Endothelial cell of umbilical vein (primary cell): ENCODE measurements around the gene ZNF581. TPM values are rescaled to one million over a fixed set of nuclear protein-coding genes. Genes with fewer than 3 reads are reported as not detected.

Experiments used
- BruUV-seq: library from RNA; stranded (reverse); fragments of 400-500 nt; replicated peaks from 2 replicates; lab custom pipeline; 2021; lab: Mats Ljungman, UMichigan
- CTCF ChIA-PET: fragments of 300-600, 350-600 bp; sonication (Branson Sonifier 250); formaldehyde crosslinking; loops from one replicate; lab custom pipeline; 2021; ENCODE audit warnings: antibody characterized with exemption, inconsistent platforms; lab: Charles Lee
- POLR2A ChIA-PET: fragments of 300-600, 350-600 bp; sonication (Branson Sonifier 250); formaldehyde crosslinking; loops from one replicate; lab custom pipeline; 2021; ENCODE audit warnings: antibody characterized with exemption, inconsistent platforms; lab: Charles Lee
- DNase-seq: peaks from one replicate; pipeline ENCODE4 v3.0.0-alpha.2; 2011; ENCODE audit warnings: low read depth, low spot score
- FAIRE-seq: peaks from 2 replicates; lab custom pipeline; 2011; peaks lifted over from hg19 to GRCh38; lab: Jason Lieb, UNC
- H2AFZ ChIP-seq: 2 replicates; pipeline ENCODE4 v1.6.0; 2012; ENCODE audit warnings: low read depth, low read length, control low read depth, inconsistent platforms
- H3K27ac ChIP-seq: 2 replicates; pipeline ENCODE4 v1.5.1; 2011; ENCODE audit warnings: low read depth, mild to moderate bottlenecking, control low read depth, low read length, moderate library complexity; ENCODE audit not compliant: insufficient read depth
- H3K27me3 ChIP-seq, 2 experiments: 2 replicates each; pipeline versions ENCODE4 v1.6.0 to v1.6.1; 2011; ENCODE audit warnings: low read length in 2 of 2, mixed read lengths in 1 of 2; ENCODE audit not compliant: control insufficient read depth in 2 of 2, insufficient read depth in 2 of 2
- H3K36me3 ChIP-seq, 2 experiments: 2 replicates in 1 of 2; 3 replicates in 1 of 2; pipeline ENCODE4 v1.5.1; 2011; ENCODE audit warnings: low read length in 2 of 2, mild to moderate bottlenecking in 1 of 2, moderate library complexity in 1 of 2; ENCODE audit not compliant: control insufficient read depth in 2 of 2, insufficient read depth in 2 of 2; ENCODE audit errors: extremely low read depth in 1 of 2
- H3K4me1 ChIP-seq: 3 replicates; pipeline ENCODE4 v1.5.1; 2011; ENCODE audit warnings: mild to moderate bottlenecking, low read length; ENCODE audit not compliant: control insufficient read depth, insufficient read depth; ENCODE audit errors: extremely low read depth
- H3K4me2 ChIP-seq: 2 replicates; pipeline ENCODE4 v1.6.1; 2011; ENCODE audit warnings: low read length, control low read depth, mixed read lengths; ENCODE audit not compliant: insufficient read depth
- H3K4me3 ChIP-seq, 3 experiments: fragments of 200-600 bp in 1 of 3; sonication (generic), shearing (Covaris generic) in 1 of 3; replicated peaks in 1 of 3; 2 replicates each; pipeline ENCODE4 v1.5.1; 2011 to 2016; ENCODE audit warnings: control low read depth in 3 of 3, low read length in 3 of 3, mild to moderate bottlenecking in 2 of 3, inconsistent platforms in 1 of 3, low read depth in 1 of 3, moderate library complexity in 1 of 3; ENCODE audit not compliant: insufficient read depth in 1 of 3
- H3K79me2 ChIP-seq: 2 replicates; pipeline ENCODE4 v1.6.0; 2012; ENCODE audit warnings: low read length, inconsistent platforms; ENCODE audit not compliant: control insufficient read depth, insufficient read depth
- H3K9ac ChIP-seq: replicated peaks from 2 replicates; pipeline ENCODE3; 2011; ENCODE audit warnings: low read length, control low read depth; ENCODE audit not compliant: insufficient read depth; ENCODE audit errors: extremely low read depth
- H3K9me1 ChIP-seq: replicated peaks from 3 replicates; pipeline ENCODE4 v1.6.0; 2011; ENCODE audit warnings: mild to moderate bottlenecking, low read length; ENCODE audit not compliant: control insufficient read depth, insufficient read depth; ENCODE audit errors: extremely low read depth
- H3K9me3 ChIP-seq: replicated peaks from 2 replicates; pipeline ENCODE4 v1.5.1; 2012; ENCODE audit warnings: low read length, inconsistent platforms; ENCODE audit not compliant: control insufficient read depth, insufficient read depth
- H4K20me1 ChIP-seq: replicated peaks from 2 replicates; pipeline ENCODE3; 2011; ENCODE audit warnings: mild to moderate bottlenecking, low read length; ENCODE audit not compliant: control insufficient read depth, insufficient read depth; ENCODE audit errors: extremely low read depth
- EZH2 ChIP-seq: IDR thresholded peaks from 2 replicates; pipeline ENCODE4 v1.6.1; 2012; ENCODE audit warnings: borderline replicate concordance, low read depth, mild to moderate bottlenecking, moderate library complexity, low read length, inconsistent platforms; ENCODE audit not compliant: severe bottlenecking
- FOS ChIP-seq: IDR thresholded peaks from 2 replicates; pipeline ENCODE4 v1.6.1; 2011; ENCODE audit warnings: mild to moderate bottlenecking, low read length, moderate library complexity, borderline replicate concordance; ENCODE audit not compliant: insufficient read depth
- GATA2 ChIP-seq: IDR thresholded peaks from 2 replicates; pipeline ENCODE4 v1.7.0; 2011; ENCODE audit warnings: low read depth, mild to moderate bottlenecking, moderate library complexity, mixed read lengths, low read length; ENCODE audit not compliant: insufficient read length, insufficient read depth
- JUN ChIP-seq: IDR thresholded peaks from 2 replicates; pipeline ENCODE4 v1.6.1; 2011; ENCODE audit warnings: borderline replicate concordance, low read depth; ENCODE audit not compliant: insufficient read length, insufficient read depth
- MYC ChIP-seq: IDR thresholded peaks from one replicate; pipeline ENCODE4 v1.6.1; 2011; ENCODE audit warnings: mild to moderate bottlenecking, low read depth, low read length
- POLR2A ChIP-seq: IDR thresholded peaks from 2 replicates; pipeline ENCODE4 v1.6.1; 2012; ENCODE audit warnings: low read depth, mild to moderate bottlenecking, control low read depth, low read length
- POLR2AphosphoS5 ChIP-seq: IDR thresholded peaks from 2 replicates; pipeline ENCODE4 v1.6.1; 2012; ENCODE audit warnings: low read depth, mild to moderate bottlenecking, control low read depth, low read length, moderate library complexity; ENCODE audit not compliant: insufficient read depth
- dilution Hi-C: fragments of 300-500 bp; cut with MboI; formaldehyde crosslinking; loops from one replicate; pipeline ENCODE4 v1.15.0; 2019; ENCODE audit warnings: low sequenced_read_pairs; ENCODE audit not compliant: extremely low pct_ligation_motif_present
- intact Hi-C: fragments of 100-400 bp; cut with micrococcal nuclease; formaldehyde crosslinking; loops from one replicate; pipeline ENCODE4 v1.10.0; 2022
- polyA plus RNA-seq, 4 experiments: library from polyadenylated mRNA; depleted of rRNA in 3 of 4; stranded (reverse) in 3 of 4; unstranded in 1 of 4; fragments of >200 nt; gene quantifications; 2 replicates each; pipeline versions ENCODE4 v1.2.1 to v1.2.3, GENCODE V29; 2011 to 2012; ENCODE audit warnings: missing spikeins in 1 of 4
- total RNA-seq: library from RNA; stranded (reverse); gene quantifications from 2 replicates; pipeline ENCODE4 v1.2.3, GENCODE V29; 2021
- TF ChIP-seq, protein P1 (sequence below): IDR thresholded peaks from 2 replicates; pipeline ENCODE4 v1.6.1; 2011; ENCODE audit not compliant: insufficient read depth, insufficient read length
- TF ChIP-seq, protein P2 (sequence below), 2 donors: IDR thresholded peaks; 1 replicate in 1 of 2; 2 replicates in 1 of 2; pipeline ENCODE4 v1.5.1; 2011; ENCODE audit warnings: low read length in 2 of 2, mild to moderate bottlenecking in 2 of 2, moderate library complexity in 2 of 2, control low read depth in 1 of 2, inconsistent platforms in 1 of 2, low read depth in 1 of 2; ENCODE audit not compliant: insufficient read depth in 1 of 2; ENCODE audit errors: extremely low read depth in 1 of 2

Gene ZNF581
- total and polyA plus RNA-seq, 2 donors (not counting 3 experiments of a cell fraction or from before 2014, with no cell fraction given): 31.4 to 32.3 TPM

DNA sequence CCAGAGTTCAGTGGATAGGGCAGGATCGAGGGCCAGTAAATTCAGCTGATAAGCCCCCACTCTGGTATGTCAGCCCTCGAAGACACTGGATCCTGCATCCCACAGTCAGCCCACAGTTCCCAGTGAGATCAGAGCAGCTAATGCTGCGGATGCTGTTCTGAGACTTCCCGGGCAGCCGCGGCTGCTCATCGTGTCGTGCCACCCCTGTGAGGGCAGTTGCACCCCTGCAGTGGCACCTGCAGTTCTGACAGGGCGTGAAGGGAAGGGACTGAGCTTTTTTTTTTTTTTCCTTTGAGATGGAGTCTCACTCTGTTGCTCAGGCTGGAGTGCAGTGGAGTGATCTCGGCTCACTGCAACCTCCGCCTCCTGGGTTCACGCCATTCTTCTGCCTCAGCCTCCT is 24.1 kb downstream of the ZNF581 start:
- Histone ChIP-seq H3K4me2 (no peak overlapping the region), H3K4me1 (peaks cover 3% of the 10 kb centered on the region), H2AFZ (no peak overlapping the region), H3K36me3 (peaks cover 27 to 70% of the 10 kb centered on the region in 2 experiments), H3K79me2 (peaks cover 90% of the 10 kb centered on the region), H3K4me3 (no peak overlapping the region), H3K9me1 (no peaks in the 10 kb centered on the region), H3K27ac (no peak overlapping the region), H3K9ac (no peak overlapping the region), H3K9me3 (no peaks in the 10 kb centered on the region), H4K20me1 (peaks cover 5% of the 10 kb centered on the region), H3K27me3 (no peaks in the 10 kb centered on the region)
- FAIRE-seq: no peak
- dilution Hi-C loops (no loop called here), intact Hi-C loops (no loop called here)
- no peak for TF ChIP-seq GATA2
- TF ChIP-seq POLR2A: no peak
- TF ChIP-seq, protein P1, sequence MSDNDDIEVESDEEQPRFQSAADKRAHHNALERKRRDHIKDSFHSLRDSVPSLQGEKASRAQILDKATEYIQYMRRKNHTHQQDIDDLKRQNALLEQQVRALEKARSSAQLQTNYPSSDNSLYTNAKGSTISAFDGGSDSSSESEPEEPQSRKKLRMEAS: no peak
- TF ChIP-seq, protein P2, sequence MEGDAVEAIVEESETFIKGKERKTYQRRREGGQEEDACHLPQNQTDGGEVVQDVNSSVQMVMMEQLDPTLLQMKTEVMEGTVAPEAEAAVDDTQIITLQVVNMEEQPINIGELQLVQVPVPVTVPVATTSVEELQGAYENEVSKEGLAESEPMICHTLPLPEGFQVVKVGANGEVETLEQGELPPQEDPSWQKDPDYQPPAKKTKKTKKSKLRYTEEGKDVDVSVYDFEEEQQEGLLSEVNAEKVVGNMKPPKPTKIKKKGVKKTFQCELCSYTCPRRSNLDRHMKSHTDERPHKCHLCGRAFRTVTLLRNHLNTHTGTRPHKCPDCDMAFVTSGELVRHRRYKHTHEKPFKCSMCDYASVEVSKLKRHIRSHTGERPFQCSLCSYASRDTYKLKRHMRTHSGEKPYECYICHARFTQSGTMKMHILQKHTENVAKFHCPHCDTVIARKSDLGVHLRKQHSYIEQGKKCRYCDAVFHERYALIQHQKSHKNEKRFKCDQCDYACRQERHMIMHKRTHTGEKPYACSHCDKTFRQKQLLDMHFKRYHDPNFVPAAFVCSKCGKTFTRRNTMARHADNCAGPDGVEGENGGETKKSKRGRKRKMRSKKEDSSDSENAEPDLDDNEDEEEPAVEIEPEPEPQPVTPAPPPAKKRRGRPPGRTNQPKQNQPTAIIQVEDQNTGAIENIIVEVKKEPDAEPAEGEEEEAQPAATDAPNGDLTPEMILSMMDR (IDR thresholded peaks at IDR 0.05; ENCODE audit: extremely low read depth in 1 of 2, insufficient read depth in 1 of 2, low read depth in 1 of 2, low read length in 2 of 2): no peak
- TF ChIP-seq EZH2: no peak
- TF ChIP-seq JUN: no peak
- no peak for TF ChIP-seq POLR2AphosphoS5
- TF ChIP-seq FOS: no peak
- TF ChIP-seq MYC: no peak
- no TSS peak for BruUV-seq
- POLR2A ChIA-PET: no interaction called here
- no peak for DNase-seq
- CTCF ChIA-PET: interaction anchor here (0.9 kb wide), 1 partner anchor 13 kb away, joined by 3 read pairs; the partner anchor contains the start of gene U2AF2
